Cardiac fibroblast (primary cell): ENCODE results near the gene EPS8L1.
"Not testable (repeated sequence)": the region's sequence is repeated elsewhere in the genome, so short reads cannot be mapped to it uniquely, and the experiment has no call there.

Source experiments
- DNase-seq, 2 donors: peaks; one replicate each; pipeline versions ENCODE4 v3.0.0 to v3.0.0-alpha.2; 2010; ENCODE audit warnings: low read depth in 2 of 2
- H3K4me3 ChIP-seq, 2 donors: replicated peaks in 1 of 2; 1 replicate in 1 of 2; 2 replicates in 1 of 2; pipeline ENCODE4 v1.5.1; 2011; ENCODE audit warnings: low read depth in 2 of 2, low read length in 2 of 2, mild to moderate bottlenecking in 2 of 2, moderate library complexity in 1 of 2
- TF ChIP-seq, protein P1 (sequence below): IDR thresholded peaks from one replicate; pipeline ENCODE4 v1.5.1; 2011; ENCODE audit warnings: low read depth, mild to moderate bottlenecking, low read length, inconsistent platforms

The EPS8L1 gene

GRCh38 chr19:55053735-55054134, 21.9 kb upstream of the EPS8L1 start:
- no peak overlapping the region for H3K4me3 ChIP-seq
- DNase-seq: no peak
- TF ChIP-seq, protein P1, sequence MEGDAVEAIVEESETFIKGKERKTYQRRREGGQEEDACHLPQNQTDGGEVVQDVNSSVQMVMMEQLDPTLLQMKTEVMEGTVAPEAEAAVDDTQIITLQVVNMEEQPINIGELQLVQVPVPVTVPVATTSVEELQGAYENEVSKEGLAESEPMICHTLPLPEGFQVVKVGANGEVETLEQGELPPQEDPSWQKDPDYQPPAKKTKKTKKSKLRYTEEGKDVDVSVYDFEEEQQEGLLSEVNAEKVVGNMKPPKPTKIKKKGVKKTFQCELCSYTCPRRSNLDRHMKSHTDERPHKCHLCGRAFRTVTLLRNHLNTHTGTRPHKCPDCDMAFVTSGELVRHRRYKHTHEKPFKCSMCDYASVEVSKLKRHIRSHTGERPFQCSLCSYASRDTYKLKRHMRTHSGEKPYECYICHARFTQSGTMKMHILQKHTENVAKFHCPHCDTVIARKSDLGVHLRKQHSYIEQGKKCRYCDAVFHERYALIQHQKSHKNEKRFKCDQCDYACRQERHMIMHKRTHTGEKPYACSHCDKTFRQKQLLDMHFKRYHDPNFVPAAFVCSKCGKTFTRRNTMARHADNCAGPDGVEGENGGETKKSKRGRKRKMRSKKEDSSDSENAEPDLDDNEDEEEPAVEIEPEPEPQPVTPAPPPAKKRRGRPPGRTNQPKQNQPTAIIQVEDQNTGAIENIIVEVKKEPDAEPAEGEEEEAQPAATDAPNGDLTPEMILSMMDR: no peak

GRCh38 chr19:55056827-55057226, 18.8 kb upstream of the EPS8L1 start:
- DNase-seq: no peak
- no peak overlapping the region for H3K4me3 ChIP-seq
- TF ChIP-seq, protein P1: no peak

DNA sequence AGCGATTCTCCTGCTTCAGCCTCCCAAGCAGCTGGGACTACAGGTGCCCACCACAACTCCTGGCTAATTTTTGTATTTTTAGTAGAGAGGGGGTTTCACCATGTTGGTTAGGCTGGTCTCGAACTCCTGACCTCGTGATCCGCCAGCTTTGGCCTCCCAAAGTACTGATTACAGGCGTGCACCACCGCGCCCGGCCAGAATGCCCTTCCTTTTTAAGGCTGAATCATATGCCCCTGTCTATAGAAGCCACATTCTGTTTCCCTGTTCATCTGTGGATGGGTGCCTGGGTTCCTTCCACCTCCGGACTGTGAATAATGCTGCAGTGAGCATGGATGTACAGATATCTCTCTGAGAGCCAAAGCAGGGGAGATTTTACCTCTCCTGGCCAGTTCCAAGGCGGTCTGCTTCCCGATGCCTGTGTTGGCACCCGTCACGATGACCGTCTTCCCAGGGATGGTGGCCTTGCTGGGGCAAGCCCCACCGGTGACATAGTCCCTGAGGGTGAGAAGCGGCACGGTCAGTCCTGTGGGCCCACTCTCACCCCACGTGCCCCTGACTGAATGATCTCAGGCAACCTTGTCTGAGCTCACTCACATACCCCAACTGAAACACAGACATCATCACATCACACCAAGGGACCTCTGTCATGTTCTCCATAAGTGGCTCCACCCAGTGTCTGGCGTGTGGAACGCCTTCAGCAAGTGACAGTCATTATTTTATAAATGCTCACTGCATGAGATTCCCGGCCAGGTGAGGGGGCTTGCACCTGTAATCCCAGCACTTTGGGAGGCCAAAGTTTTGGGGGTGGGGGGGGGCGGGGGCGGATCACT, 16.7 kb upstream of the EPS8L1 start:
- TF ChIP-seq, protein P1: no peak
- H3K4me3 ChIP-seq: no peak overlapping the region
- DNase-seq: no peak

- not testable (repeated sequence) for H3K4me3 ChIP-seq, DNase-seq
Measured at GRCh38 chr19:55060287-55060686, 15.4 kb upstream of the EPS8L1 start.

- TF ChIP-seq, protein P1: no peak
- peak within 1 kb of the TSS; percentile 55 to 76 for H3K4me3 ChIP-seq
- peak; percentile 95 to 98 for DNase-seq
Measured at GRCh38 chr19:55062735-55063491, 12.8 kb upstream of the EPS8L1 start, which contains the start of gene RDH13. RDH13 (minus strand) TSS chr19:55063148; CDS start chr19:55063032, 116 bp downstream.

DNA sequence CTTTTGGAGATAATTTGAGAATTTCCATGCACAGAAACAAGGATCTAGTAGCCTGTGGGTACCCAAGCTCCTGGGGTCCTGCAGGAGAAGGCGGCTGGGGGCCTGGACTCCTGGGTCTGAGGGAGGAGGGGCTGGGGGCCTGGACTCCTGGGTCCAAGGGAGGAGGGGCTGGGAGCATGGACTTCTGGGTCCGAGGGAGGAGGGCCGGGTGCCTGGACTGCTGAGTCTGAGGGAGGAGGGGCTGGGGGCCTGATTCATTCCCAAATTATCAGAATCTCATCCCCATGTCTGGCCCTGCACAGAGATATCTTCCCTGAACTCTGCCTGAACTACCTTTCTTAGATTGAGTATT, 12.2 kb upstream of the EPS8L1 start:
- no peak overlapping the region for H3K4me3 ChIP-seq
- TF ChIP-seq, protein P1: no peak
- no peak for DNase-seq

DNA sequence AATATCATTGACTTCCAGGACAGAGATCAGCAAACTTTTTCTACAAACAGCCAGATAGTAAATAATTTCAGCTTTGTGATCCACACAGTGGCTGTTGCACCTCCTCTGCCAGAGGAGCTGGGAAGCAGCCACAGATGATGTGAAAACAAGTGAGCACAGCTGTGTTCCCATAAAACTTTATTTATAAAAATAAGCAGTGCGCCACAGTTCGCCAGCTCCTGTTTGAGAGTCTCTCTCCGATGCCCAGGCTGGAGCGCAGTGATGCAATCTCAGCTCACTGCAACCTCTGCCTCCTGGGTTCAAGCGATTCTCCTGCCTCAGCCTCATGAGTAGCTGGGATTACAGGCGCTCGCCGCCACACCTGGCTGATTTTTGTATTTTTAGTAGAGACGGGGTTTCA, 10.2 kb upstream of the EPS8L1 start:
- not testable (repeated sequence) for DNase-seq, H3K4me3 ChIP-seq
